ENCODE measurements around the gene ZNF865. TPM values are rescaled to one million over a fixed set of nuclear protein-coding genes. Genes with fewer than 3 reads are reported as not detected.

ZNF865 gene
- total and polyA plus RNA-seq, 2 donors (not counting 1 experiment from before 2014, with no cell fraction given) = 11.3 to 22.7 TPM

DNA sequence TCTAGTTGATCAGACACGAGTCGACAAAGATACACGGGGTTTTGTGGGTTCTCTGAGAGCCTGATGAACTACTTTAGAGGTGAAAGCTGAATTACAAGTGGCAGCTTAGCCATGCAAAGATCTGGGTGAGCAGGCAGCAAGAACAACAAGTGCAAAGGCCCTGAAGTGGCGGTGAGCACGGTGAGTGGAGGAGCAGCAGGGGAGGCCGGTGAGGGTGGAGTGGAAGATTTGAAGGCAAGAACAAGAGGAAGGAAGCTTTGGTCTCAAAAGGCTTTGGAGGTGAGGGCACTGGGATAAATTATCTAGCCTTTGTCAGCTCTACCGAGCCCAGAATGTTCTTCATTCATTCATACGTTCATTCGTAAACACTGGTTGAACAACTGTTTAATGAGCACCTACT is 1.4 kb downstream of the ZNF865 start:
- ATAC-seq (ENCODE audit: low read depth) (no peak), DNase-seq (no peak)
- H3K4me1 ChIP-seq (ENCODE audit: control insufficient read depth in 2 of 2, insufficient read depth in 2 of 2, low read length in 2 of 2) = peaks cover 13 to 34% of the 10 kb centered on the region in 2 donors
- peak overlapping the region; percentile 96 for H3K4me3 Mint-ChIP-seq
- 63% methylated on average over 6 of the region's 9 CpGs for WGBS (ENCODE audit: insufficient coverage)
- TF ChIP-seq EZH2 (IDR thresholded peaks at IDR 0.05; ENCODE audit: borderline replicate concordance, insufficient read depth, low read depth, low read length, poor library complexity, severe bottlenecking) = no peak
- TF ChIP-seq, protein P1, sequence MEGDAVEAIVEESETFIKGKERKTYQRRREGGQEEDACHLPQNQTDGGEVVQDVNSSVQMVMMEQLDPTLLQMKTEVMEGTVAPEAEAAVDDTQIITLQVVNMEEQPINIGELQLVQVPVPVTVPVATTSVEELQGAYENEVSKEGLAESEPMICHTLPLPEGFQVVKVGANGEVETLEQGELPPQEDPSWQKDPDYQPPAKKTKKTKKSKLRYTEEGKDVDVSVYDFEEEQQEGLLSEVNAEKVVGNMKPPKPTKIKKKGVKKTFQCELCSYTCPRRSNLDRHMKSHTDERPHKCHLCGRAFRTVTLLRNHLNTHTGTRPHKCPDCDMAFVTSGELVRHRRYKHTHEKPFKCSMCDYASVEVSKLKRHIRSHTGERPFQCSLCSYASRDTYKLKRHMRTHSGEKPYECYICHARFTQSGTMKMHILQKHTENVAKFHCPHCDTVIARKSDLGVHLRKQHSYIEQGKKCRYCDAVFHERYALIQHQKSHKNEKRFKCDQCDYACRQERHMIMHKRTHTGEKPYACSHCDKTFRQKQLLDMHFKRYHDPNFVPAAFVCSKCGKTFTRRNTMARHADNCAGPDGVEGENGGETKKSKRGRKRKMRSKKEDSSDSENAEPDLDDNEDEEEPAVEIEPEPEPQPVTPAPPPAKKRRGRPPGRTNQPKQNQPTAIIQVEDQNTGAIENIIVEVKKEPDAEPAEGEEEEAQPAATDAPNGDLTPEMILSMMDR (IDR thresholded peaks at IDR 0.05) = no peak
- peak overlapping the region; percentile 97 for H3K4me2 ChIP-seq (replicated peaks; ENCODE audit: low read depth, low read length, poor library complexity, severe bottlenecking)
- H3K9me3 Mint-ChIP-seq (ENCODE audit: insufficient read depth) = no peaks in the 10 kb centered on the region
- peak overlapping the region; percentile 74 to 85 for H3K27ac ChIP-seq (ENCODE audit: low read length in 2 of 2)
- H3K27ac Mint-ChIP-seq = peak overlapping the region; percentile 97
- peaks cover 57% of the 10 kb centered on the region for H3K79me2 ChIP-seq (ENCODE audit: control insufficient read depth, insufficient read depth, low read length)
- H4K20me1 ChIP-seq (ENCODE audit: control insufficient read depth, insufficient read depth, low read length, poor library complexity, severe bottlenecking) = peaks cover 13% of the 10 kb centered on the region
- no peak overlapping the region for H2AFZ ChIP-seq (ENCODE audit: insufficient read depth, low read depth, low read length, poor library complexity, severe bottlenecking)
- intact Hi-C loops (cut with micrococcal nuclease) = loop anchor here (5.0 to 10.0 kb wide), 3 partner anchors 35 to 352 kb away; partner anchors contain the start of genes BRSK1, HSPBP1, PPP6R1 and ZNF580
- peaks cover 0 to 13% of the 10 kb centered on the region in 2 experiments for H3K36me3 ChIP-seq (replicated peaks in 1 of 2; ENCODE audit: control extremely low read depth in 1 of 2, control insufficient read depth in 1 of 2, extremely low read depth in 1 of 2, insufficient read depth in 2 of 2, low read length in 1 of 2)
- ChIA-PET CTCF (interaction anchor here (0.7 to 2.9 kb wide), 27 partner anchors 9 to 466 kb away, joined by 3 to 46 read pairs (median 5); partner anchors contain the start of genes KMT5C, ZNF628 and ZNF784), POLR2A (interaction anchor here (0.5 to 1.8 kb wide), 6 partner anchors 11 to 130 kb away, joined by 5 to 7 read pairs (median 5); partner anchors contain the start of genes ZNF579, ZNF628 and ZNF784)
- no peak overlapping the region for H3K4me3 ChIP-seq (ENCODE audit: control extremely low read depth in 1 of 5, extremely low read depth in 1 of 5, insufficient read depth in 1 of 5, low read depth in 2 of 5, low read length in 4 of 5)
- no peaks in the 10 kb centered on the region for H3K27me3 Mint-ChIP-seq
- H3K4me1 Mint-ChIP-seq = peaks cover 60% of the 10 kb centered on the region
- no peak overlapping the region for H3K9ac ChIP-seq (ENCODE audit: low read length)
- no peaks in the 10 kb centered on the region for H3K27me3 ChIP-seq (replicated peaks in 1 of 4; ENCODE audit: control extremely low read depth in 1 of 4, control insufficient read depth in 3 of 4, insufficient read depth in 4 of 4, low read length in 3 of 4)
- peaks cover 0 to 3% (median 0%) of the 10 kb centered on the region in 3 donors for H3K9me3 ChIP-seq (ENCODE audit: control extremely low read depth in 1 of 3, control insufficient read depth in 2 of 3, insufficient read depth in 1 of 3, low read length in 2 of 3)

DNA sequence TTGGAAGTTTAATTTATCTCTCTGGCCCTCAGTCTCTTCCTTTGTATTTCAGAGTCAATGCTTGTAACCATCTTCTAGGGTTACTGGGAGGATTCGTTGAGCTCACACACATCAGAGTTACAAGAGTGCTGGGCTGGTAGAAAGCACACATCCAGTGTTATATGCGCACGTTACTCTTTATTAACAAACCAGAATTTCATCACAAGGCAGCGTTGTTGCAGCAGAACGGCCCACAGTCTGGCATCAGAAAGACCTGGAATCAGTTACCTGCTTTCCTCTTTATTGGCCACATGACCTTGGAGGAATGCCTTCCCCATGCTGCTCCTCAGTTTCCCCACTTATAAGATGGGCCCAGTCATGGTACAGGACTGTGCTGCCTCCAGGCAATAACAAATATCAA is 3.9 kb downstream of the ZNF865 start:
- H2AFZ ChIP-seq (ENCODE audit: insufficient read depth, low read depth, low read length, poor library complexity, severe bottlenecking) = no peak overlapping the region
- H3K27me3 Mint-ChIP-seq = no peaks in the 10 kb centered on the region
- peaks cover 66% of the 10 kb centered on the region for H3K79me2 ChIP-seq (ENCODE audit: control insufficient read depth, insufficient read depth, low read length)
- intact Hi-C loops (cut with micrococcal nuclease) = loop anchor here (5.0 to 10.0 kb wide), 3 partner anchors 33 to 355 kb away; partner anchors contain the start of genes BRSK1, HSPBP1, PPP6R1 and ZNF580
- H3K4me1 Mint-ChIP-seq = peaks cover 68% of the 10 kb centered on the region
- H4K20me1 ChIP-seq (ENCODE audit: control insufficient read depth, insufficient read depth, low read length, poor library complexity, severe bottlenecking) = peaks cover 30% of the 10 kb centered on the region
- H3K36me3 ChIP-seq (replicated peaks in 1 of 2; ENCODE audit: control extremely low read depth in 1 of 2, control insufficient read depth in 1 of 2, extremely low read depth in 1 of 2, insufficient read depth in 2 of 2, low read length in 1 of 2) = peaks cover 0 to 13% of the 10 kb centered on the region in 2 experiments
- H3K27ac ChIP-seq (ENCODE audit: low read length in 2 of 2) = no peak overlapping the region
- ChIA-PET CTCF (interaction anchor here (4.9 kb wide), 1 partner anchor 23 kb away, joined by 21 read pairs; no protein-coding TSS in a partner anchor), POLR2A (no interaction called here)
- H3K9me3 ChIP-seq (ENCODE audit: control extremely low read depth in 1 of 3, control insufficient read depth in 2 of 3, insufficient read depth in 1 of 3, low read length in 2 of 3) = no peaks in the 10 kb centered on the region
- H3K4me2 ChIP-seq (replicated peaks; ENCODE audit: low read depth, low read length, poor library complexity, severe bottlenecking) = no peak overlapping the region
- no peak for ATAC-seq (ENCODE audit: low read depth)
- H3K4me3 Mint-ChIP-seq = no peak overlapping the region
- H3K4me3 ChIP-seq (ENCODE audit: control extremely low read depth in 1 of 5, extremely low read depth in 1 of 5, insufficient read depth in 1 of 5, low read depth in 2 of 5, low read length in 4 of 5) = no peak overlapping the region
- no peak for DNase-seq
- TF ChIP-seq, protein P1 (IDR thresholded peaks at IDR 0.05) = no peak
- TF ChIP-seq EZH2 (IDR thresholded peaks at IDR 0.05; ENCODE audit: borderline replicate concordance, insufficient read depth, low read depth, low read length, poor library complexity, severe bottlenecking) = no peak
- no peaks in the 10 kb centered on the region for H3K27me3 ChIP-seq (replicated peaks in 1 of 4; ENCODE audit: control extremely low read depth in 1 of 4, control insufficient read depth in 3 of 4, insufficient read depth in 4 of 4, low read length in 3 of 4)
- H3K9me3 Mint-ChIP-seq (ENCODE audit: insufficient read depth) = no peaks in the 10 kb centered on the region
- WGBS (ENCODE audit: insufficient coverage) = 100% methylated on average over 5 of the region's 5 CpGs
- H3K9ac ChIP-seq (ENCODE audit: low read length) = no peak overlapping the region
- H3K4me1 ChIP-seq (ENCODE audit: control insufficient read depth in 2 of 2, insufficient read depth in 2 of 2, low read length in 2 of 2) = peaks cover 24 to 40% of the 10 kb centered on the region in 2 donors
- H3K27ac Mint-ChIP-seq = no peak overlapping the region
